H1 (cell line): ENCODE results near the gene BRD7. TPM values are rescaled to one million over a fixed set of nuclear protein-coding genes. Genes with fewer than 3 reads are reported as not detected.

Experiments
- CTCF ChIA-PET: fragments of 300-600 bp; sonication (Branson Sonifier 250); formaldehyde crosslinking; loops from one replicate; lab custom pipeline; 2021; ENCODE audit not compliant: partially characterized antibody; lab: Charles Lee
- POLR2A ChIA-PET: fragments of 300-600 bp; sonication (Branson Sonifier 250); formaldehyde crosslinking; loops from one replicate; lab custom pipeline; 2021; ENCODE audit warnings: inconsistent platforms; ENCODE audit not compliant: partially characterized antibody; lab: Charles Lee
- DNase-seq, 2 experiments: peaks; one replicate each; pipeline versions ENCODE4 v3.0.0 to v3.0.0-alpha.2; 2010 to 2022; ENCODE audit warnings: low spot score in 2 of 2, low read depth in 1 of 2, mixed read lengths in 1 of 2
- FAIRE-seq: peaks from 2 replicates; lab custom pipeline; 2011; peaks lifted over from hg19 to GRCh38; lab: Jason Lieb, UNC
- H2AFZ ChIP-seq: 2 replicates; pipeline ENCODE4 v1.8.1; 2012; ENCODE audit warnings: low read length, inconsistent platforms
- H2AK5ac ChIP-seq: 2 replicates; pipeline ENCODE4 v1.6.1; 2013; ENCODE audit warnings: low read depth, low read length
- H2BK120ac ChIP-seq: replicated peaks from 2 replicates; pipeline ENCODE3; 2013; ENCODE audit warnings: low read depth, low read length, inconsistent platforms
- H2BK12ac ChIP-seq: 2 replicates; pipeline ENCODE4 v1.6.1; 2013; ENCODE audit warnings: low read depth, low read length
- H2BK15ac ChIP-seq: 2 replicates; pipeline ENCODE4 v1.6.1; 2013; ENCODE audit warnings: low read length
- H2BK20ac ChIP-seq: 2 replicates; pipeline ENCODE4 v1.6.1; 2013; ENCODE audit warnings: low read length
- H2BK5ac ChIP-seq: 2 replicates; pipeline ENCODE4 v1.6.1; 2013; ENCODE audit warnings: low read depth, low read length
- H3K14ac ChIP-seq: 2 replicates; pipeline ENCODE4 v1.6.1; 2013; ENCODE audit warnings: inconsistent platforms; ENCODE audit not compliant: insufficient read length
- H3K18ac ChIP-seq: 2 replicates; pipeline ENCODE4 v1.6.1; 2013; ENCODE audit warnings: low read length; ENCODE audit errors: extremely low read depth
- H3K23ac ChIP-seq: 2 replicates; pipeline ENCODE4 v1.6.1; 2013; ENCODE audit warnings: inconsistent platforms; ENCODE audit not compliant: insufficient read length
- H3K23me2 ChIP-seq: 2 replicates; pipeline ENCODE4 v1.6.1; 2013; ENCODE audit warnings: low read depth, low read length
- H3K27ac ChIP-seq: 2 replicates; pipeline ENCODE4 v1.6.1; 2011; ENCODE audit warnings: low read depth, low read length, inconsistent platforms
- H3K27me3 ChIP-seq, 4 experiments: replicated peaks in 1 of 4; 1 replicate in 1 of 4; 2 replicates in 3 of 4; pipeline versions ENCODE4 v1.6.1 to v1.8.1; 2011 to 2013; ENCODE audit warnings: low read length in 3 of 4, mild to moderate bottlenecking in 3 of 4, inconsistent platforms in 2 of 4, mixed read lengths in 2 of 4, moderate library complexity in 1 of 4; ENCODE audit not compliant: control insufficient read depth in 3 of 4, insufficient read depth in 3 of 4; ENCODE audit errors: extremely low read depth in 1 of 4
- H3K36me3 ChIP-seq, 4 experiments: 2 replicates each; pipeline versions ENCODE4 v1.6.1 to v1.8.1; 2011 to 2013; ENCODE audit warnings: mild to moderate bottlenecking in 4 of 4, low read length in 3 of 4, moderate library complexity in 2 of 4, control low read depth in 1 of 4, inconsistent platforms in 1 of 4; ENCODE audit not compliant: insufficient read depth in 4 of 4, control insufficient read depth in 2 of 4
- H3K4ac ChIP-seq: replicated peaks from 2 replicates; pipeline ENCODE3; 2013; ENCODE audit warnings: low read length, low read depth, mixed read lengths, inconsistent platforms; ENCODE audit not compliant: insufficient read length
- H3K4me1 ChIP-seq, 4 experiments: replicated peaks in 1 of 4; 1 replicate in 1 of 4; 2 replicates in 3 of 4; pipeline versions ENCODE4 v1.6.1 to v1.8.1; 2011 to 2013; ENCODE audit warnings: low read length in 3 of 4, inconsistent platforms in 2 of 4, mixed read lengths in 1 of 4; ENCODE audit not compliant: insufficient read depth in 4 of 4, control insufficient read depth in 3 of 4
- H3K4me2 ChIP-seq, 2 experiments: 2 replicates each; pipeline versions ENCODE4 v1.6.1 to v1.8.1; 2011 to 2013; ENCODE audit warnings: low read depth in 2 of 2, low read length in 2 of 2, control low read depth in 1 of 2, inconsistent platforms in 1 of 2, mild to moderate bottlenecking in 1 of 2; ENCODE audit not compliant: insufficient read depth in 1 of 2
- H3K4me3 ChIP-seq, 4 experiments: fragments of 200-600, 300-600 bp in 1 of 4; sonication (generic), shearing (Covaris generic), sonication (Bioruptor Twin) in 1 of 4; 2 replicates each; pipeline versions ENCODE4 v1.5.1 to v1.8.1; 2011 to 2016; ENCODE audit warnings: low read length in 4 of 4, low read depth in 3 of 4, control low read depth in 2 of 4, inconsistent platforms in 2 of 4, mild to moderate bottlenecking in 2 of 4, mixed read lengths in 1 of 4, moderate library complexity in 1 of 4; ENCODE audit not compliant: insufficient read depth in 2 of 4; ENCODE audit errors: extremely low read depth in 1 of 4
- H3K56ac ChIP-seq: replicated peaks from 2 replicates; pipeline ENCODE3; 2013; ENCODE audit warnings: low read depth, mild to moderate bottlenecking, mixed read lengths, low read length, inconsistent platforms; ENCODE audit not compliant: insufficient read length
- H3K79me1 ChIP-seq: 2 replicates; pipeline ENCODE4 v1.6.1; 2013; ENCODE audit warnings: low read depth, low read length, control low read depth
- H3K79me2 ChIP-seq, 2 experiments: 2 replicates each; pipeline versions ENCODE4 v1.6.1 to v1.8.1; 2012 to 2013; ENCODE audit warnings: low read length in 2 of 2, mild to moderate bottlenecking in 2 of 2, inconsistent platforms in 1 of 2; ENCODE audit not compliant: insufficient read depth in 2 of 2, control insufficient read depth in 1 of 2
- H3K9ac ChIP-seq, 4 experiments: replicated peaks in 1 of 4; 1 replicate in 1 of 4; 2 replicates in 3 of 4; pipeline versions ENCODE4 v1.6.1 to v1.8.1; 2011 to 2013; ENCODE audit warnings: low read depth in 3 of 4, low read length in 3 of 4, control low read depth in 2 of 4, mild to moderate bottlenecking in 2 of 4, moderate library complexity in 2 of 4, inconsistent platforms in 1 of 4; ENCODE audit errors: extremely low read depth in 1 of 4
- H3K9me3 ChIP-seq, 2 experiments: 2 replicates each; pipeline versions ENCODE4 v1.6.1 to v1.8.1; 2012 to 2013; ENCODE audit warnings: mild to moderate bottlenecking in 2 of 2, moderate library complexity in 2 of 2, control low read depth in 1 of 2, inconsistent platforms in 1 of 2, low read depth in 1 of 2, low read length in 1 of 2, mixed read lengths in 1 of 2; ENCODE audit not compliant: insufficient read depth in 2 of 2
- H4K20me1 ChIP-seq, 2 experiments: replicated peaks in 1 of 2; 2 replicates each; pipeline versions ENCODE3 to v1.8.1; 2011 to 2013; ENCODE audit warnings: inconsistent platforms in 2 of 2, low read length in 2 of 2, mild to moderate bottlenecking in 1 of 2; ENCODE audit not compliant: insufficient read depth in 2 of 2, control insufficient read depth in 1 of 2
- H4K5ac ChIP-seq: 2 replicates; pipeline ENCODE4 v1.6.1; 2013; ENCODE audit warnings: low read length, low read depth, mixed read lengths, inconsistent platforms; ENCODE audit not compliant: insufficient read length
- H4K8ac ChIP-seq: 2 replicates; pipeline ENCODE4 v1.8.0; 2013; ENCODE audit warnings: mild to moderate bottlenecking, moderate library complexity, low read length, inconsistent platforms; ENCODE audit not compliant: insufficient read depth; ENCODE audit errors: extremely low read depth
- H4K91ac ChIP-seq: replicated peaks from 2 replicates; pipeline ENCODE3; 2013; ENCODE audit warnings: low read length, mixed read lengths, inconsistent platforms; ENCODE audit not compliant: insufficient read length
- CEBPB ChIP-seq: IDR thresholded peaks from 2 replicates; pipeline ENCODE4 v1.6.1; 2012; ENCODE audit warnings: low read depth, low read length
- CTCF ChIP-seq, 3 experiments: IDR thresholded peaks; 1 replicate in 2 of 3; 2 replicates in 1 of 3; pipeline versions ENCODE4 v1.5.1 to v1.6.1; 2011; ENCODE audit warnings: low read length in 3 of 3, mild to moderate bottlenecking in 3 of 3, inconsistent platforms in 2 of 3, low read depth in 1 of 3, moderate library complexity in 1 of 3; ENCODE audit not compliant: insufficient read depth in 1 of 3; ENCODE audit errors: control extremely low read depth in 1 of 3
- RBBP5 ChIP-seq: IDR thresholded peaks from 2 replicates; pipeline ENCODE4 v1.7.1; 2012; ENCODE audit warnings: low read depth, mild to moderate bottlenecking, inconsistent platforms, low read length, moderate library complexity, borderline replicate concordance
- WGBS, 2 experiments: shearing (Covaris generic) in 1 of 2; methylation state at CpG; one replicate each; pipeline versions ENCODE4 v1.1.6 to v1.1.7; 2013 to 2015; ENCODE audit warnings: low lambda C conversion rate in 2 of 2, mixed read lengths in 2 of 2, inconsistent platforms in 1 of 2, low coverage in 1 of 2, missing lambda C conversion rate in 1 of 2; ENCODE audit not compliant: insufficient replicate concordance in 2 of 2, insufficient coverage in 1 of 2, insufficient read length in 1 of 2; ENCODE audit errors: extremely low coverage in 1 of 2, missing lambda C conversion rate in 1 of 2; 5-methylcytosine and 5-hydroxymethylcytosine counted together
- polyA plus RNA-seq, 7 experiments: library from polyadenylated mRNA; depleted of rRNA in 3 of 7; stranded (reverse) in 5 of 7; unstranded in 2 of 7; fragments of >200 nt in 5 of 7; fragments of 200-250 nt in 2 of 7; gene quantifications; 1 replicate in 5 of 7; 2 replicates in 1 of 7; 4 replicates in 1 of 7; pipeline versions ENCODE4 v1.2.1 to v1.2.3, GENCODE V29; 2011 to 2013; ENCODE audit warnings: missing spikeins in 2 of 7, mixed read lengths in 2 of 7
- total RNA-seq: library from RNA; stranded (reverse); fragmentation: NEBNext Ultra II Directional; extraction: Animal tissue kit (Norgen Biotek cat#: 25700); gene quantifications from 2 replicates; pipeline ENCODE4 v1.2.1, GENCODE V29; 2021

BRD7 gene
- total and polyA plus RNA-seq, 2 of the 8 experiments (the other 6 are each of a cell fraction or from before 2014, with no cell fraction given), result 42.5 to 120 TPM

- Histone ChIP-seq H3K79me2 (no peaks in the 10 kb centered on the region), H3K4me3 (no peak overlapping the region), H3K9me3 (peaks cover 5 to 6% of the 10 kb centered on the region in 2 experiments; a peak in 3 of 4 replicates), H2BK5ac (no peak overlapping the region), H3K23me2 (no peaks in the 10 kb centered on the region), H2BK120ac (no peak overlapping the region), H3K36me3 (no peaks in the 10 kb centered on the region), H2AFZ (no peak overlapping the region), H3K27ac (no peak overlapping the region; the same call in 1 of the 2 replicates), H4K8ac (peak overlapping the region; percentile 57; the same call in 1 of the 2 replicates), H3K4ac (no peak overlapping the region), H2BK12ac (no peak overlapping the region), H3K79me1 (no peaks in the 10 kb centered on the region; the same call in 1 of the 2 replicates), H3K18ac (no peak overlapping the region), H3K4me1 (peaks cover 0 to 7% (median 0%) of the 10 kb centered on the region in 4 experiments; a peak in 1 of 7 replicates), H2BK15ac (no peak overlapping the region), H3K23ac (no peak overlapping the region), H4K5ac (no peak overlapping the region), H3K27me3 (no peaks in the 10 kb centered on the region), H2AK5ac (no peak overlapping the region), H3K9ac (no peak overlapping the region), H3K4me2 (no peak overlapping the region), H4K20me1 (peaks cover 0 to 3% of the 10 kb centered on the region in 2 experiments), H3K14ac (no peak overlapping the region), H4K91ac (no peak overlapping the region), H2BK20ac (no peak overlapping the region), H3K56ac (no peak overlapping the region)
- WGBS, 2 experiments, result 93% methylated on average over 9 of the region's 9 CpGs; no CpG with 5 or more reads in 1 of the 2 experiments
- FAIRE-seq (no peak), DNase-seq (no peak)
- POLR2A ChIA-PET, result no interaction called here
- TF ChIP-seq CEBPB (peak; percentile 65; the same call in 1 of the 2 replicates), CTCF (IDR thresholded peaks at IDR 0.05; ENCODE audit: control extremely low read depth in 1 of 3, insufficient read depth in 1 of 3, low read depth in 1 of 3, low read length in 3 of 3) (no peak), RBBP5 (no peak)
- CTCF ChIA-PET, result interaction anchor here (0.6 to 2.2 kb wide), 3 partner anchors 9 to 35 kb away, joined by 3 to 13 read pairs (median 3); no protein-coding TSS in a partner anchor
Observed at GRCh38 chr16:50282955-50283631, 85.7 kb downstream of the BRD7 start.
